Activated CD4-positive, alpha-beta T cell treated with anti-CD3 and anti-CD28 coated beads for 4 hours (primary cell): Measurements from ENCODE around the gene PLXNA3.
"Not testable (repeated sequence)": the region's sequence is repeated elsewhere in the genome, so short reads cannot be mapped to it uniquely, and the experiment has no call there.

Source experiments
- DNase-seq, 2 donors: peaks; one replicate each; pipeline ENCODE4 v3.0.0-alpha.2; 2020

PLXNA3 gene

GRCh38 chrX:154481911-154482601 is 24.0 kb downstream of the PLXNA3 start:
- no peak for DNase-seq

- DNase-seq = no peak
Observed at GRCh38 chrX:154482786-154483185, 24.7 kb downstream of the PLXNA3 start.

GRCh38 chrX:154483325-154483724 is 25.2 kb downstream of the PLXNA3 start:
- no peak for DNase-seq

- no peak for DNase-seq
Observed at GRCh38 chrX:154484255-154485149, 26.4 kb downstream of the PLXNA3 start.

- no peak for DNase-seq
Observed at GRCh38 chrX:154485150-154486051, 27.3 kb downstream of the PLXNA3 start.

GRCh38 chrX:154486052-154486395 is 27.9 kb downstream of the PLXNA3 start:
- peak in 1 of 2 donors; percentile 20 for DNase-seq

GRCh38 chrX:154486396-154487207 is 28.5 kb downstream of the PLXNA3 start, which contains the start of gene UBL4A:
Gene UBL4A, minus strand, starts transcription at chrX:154486615. Its CDS starts 31 bp downstream, at chrX:154486584.
- DNase-seq = peak; percentile 38 to 54

GRCh38 chrX:154487518-154488290 is 29.6 kb downstream of the PLXNA3 start:
- no peak for DNase-seq

- DNase-seq = no peak
Observed at GRCh38 chrX:154488336-154489075, 30.4 kb downstream of the PLXNA3 start.

- no peak for DNase-seq
Observed at GRCh38 chrX:154489182-154489581, 31.1 kb downstream of the PLXNA3 start.

- DNase-seq = no peak
Observed at GRCh38 chrX:154490021-154490413, 31.9 kb downstream of the PLXNA3 start.

- peak; percentile 79 to 82 for DNase-seq
Observed at GRCh38 chrX:154490414-154491083, 32.5 kb downstream of the PLXNA3 start, which contains the start of gene SLC10A3. Gene SLC10A3, minus strand, starts transcription at chrX:154490629. Its CDS starts 1,689 bp downstream, at chrX:154488940.

- DNase-seq = no peak
Observed at GRCh38 chrX:154494715-154495114, 36.6 kb downstream of the PLXNA3 start.

GRCh38 chrX:154495472-154495922 is 37.4 kb downstream of the PLXNA3 start:
- DNase-seq = no peak

- DNase-seq = not testable (repeated sequence)
Observed at GRCh38 chrX:154496591-154497137, 38.6 kb downstream of the PLXNA3 start.

- DNase-seq = not testable (repeated sequence)
Observed at GRCh38 chrX:154501423-154501822, 43.3 kb downstream of the PLXNA3 start.

GRCh38 chrX:154502098-154502497 is 44.0 kb downstream of the PLXNA3 start:
- no peak for DNase-seq

GRCh38 chrX:154502989-154503388 is 44.9 kb downstream of the PLXNA3 start:
- DNase-seq = no peak

- DNase-seq = no peak
Observed at GRCh38 chrX:154505734-154506133, 47.7 kb downstream of the PLXNA3 start.
